Panc1 (cell line): Measurements from ENCODE around the gene SLC9A3. TPM values are rescaled to one million over a fixed set of nuclear protein-coding genes. Genes with fewer than 3 reads are reported as not detected.

Experiments
- ATAC-seq: fragments of 200-7000 bp; cut with Tn5 transposase; 2 replicates; pipeline ENCODE4 v1.9.1; 2020; ENCODE audit warnings: mild to moderate bottlenecking, moderate library complexity
- BruUV-seq: library from RNA; stranded (reverse); fragments of 400-500 nt; replicated peaks from 2 replicates; lab custom pipeline; 2021; lab: Mats Ljungman, UMichigan
- CTCF ChIA-PET: fragments of 300-600 bp; sonication (Branson Sonifier 250); formaldehyde crosslinking; loops from one replicate; lab custom pipeline; 2022; ENCODE audit warnings: antibody characterized with exemption; lab: Charles Lee
- POLR2A ChIA-PET: fragments of 300-600 bp; sonication (Branson Sonifier 250); formaldehyde crosslinking; loops from one replicate; lab custom pipeline; 2022; ENCODE audit warnings: antibody characterized with exemption; lab: Charles Lee
- DNase-seq: peaks from one replicate; pipeline ENCODE4 v3.0.0-alpha.2; 2010; ENCODE audit warnings: low read depth, low spot score
- H3K27ac ChIP-seq: 2 replicates; pipeline ENCODE4 v1.5.1; 2011; ENCODE audit warnings: mild to moderate bottlenecking, low read length, inconsistent platforms
- H3K27me3 ChIP-seq: fragments of 200-500 bp; sonication (Bioruptor generic); 2 replicates; pipeline ENCODE4 v1.6.0; 2014; ENCODE audit warnings: low read length, inconsistent platforms; ENCODE audit not compliant: control insufficient read depth, insufficient read depth
- H3K36me3 ChIP-seq: fragments of 200-500 bp; sonication (Bioruptor generic); 2 replicates; pipeline ENCODE4 v1.5.1; 2014; ENCODE audit warnings: inconsistent platforms, mild to moderate bottlenecking, low read length, moderate library complexity; ENCODE audit not compliant: control insufficient read depth, insufficient read depth
- H3K4me1 ChIP-seq: 2 replicates; pipeline ENCODE4 v1.5.1; 2011; ENCODE audit warnings: inconsistent platforms, mild to moderate bottlenecking, low read length, moderate library complexity; ENCODE audit not compliant: control insufficient read depth, insufficient read depth
- H3K4me3 ChIP-seq, 2 experiments: 2 replicates each; pipeline ENCODE4 v1.5.1; 2011 to 2012; ENCODE audit warnings: low read depth in 2 of 2, low read length in 2 of 2, mild to moderate bottlenecking in 2 of 2, inconsistent platforms in 1 of 2, moderate library complexity in 1 of 2
- H3K9me3 ChIP-seq: fragments of 200-500 bp; sonication (Bioruptor generic); 2 replicates; pipeline ENCODE4 v1.5.1; 2014; ENCODE audit warnings: low read depth, mild to moderate bottlenecking, inconsistent platforms, low read length, moderate library complexity; ENCODE audit not compliant: control insufficient read depth, insufficient read depth
- POLR2AphosphoS5 ChIP-seq: IDR thresholded peaks from 2 replicates; pipeline ENCODE4 v1.6.1; 2012; ENCODE audit warnings: mild to moderate bottlenecking, low read depth, low read length, moderate library complexity
- SIN3A ChIP-seq: IDR thresholded peaks from 2 replicates; pipeline ENCODE4 v1.6.1; 2012; ENCODE audit warnings: low read depth, mild to moderate bottlenecking, low read length, moderate library complexity, borderline replicate concordance; ENCODE audit not compliant: insufficient read depth
- TCF7L2 ChIP-seq: IDR thresholded peaks from 2 replicates; pipeline ENCODE4 v1.6.1; 2011; ENCODE audit warnings: mild to moderate bottlenecking, low read depth, low read length, inconsistent platforms
- in situ Hi-C: cut with HindIII; loops from 2 replicates; pipeline ENCODE4 v1.10.0; 2016; ENCODE audit warnings: low sequenced_read_pairs, low pct_unique_long_range_greater_than_20kb
- intact Hi-C: fragments of 100-400 bp; cut with micrococcal nuclease; formaldehyde crosslinking; loops from one replicate; pipeline ENCODE4 v1.10.0; 2022; ENCODE audit not compliant: unreplicated experiment
- total RNA-seq: library from RNA; stranded (reverse); gene quantifications from one replicate; pipeline ENCODE4 v1.2.1, GENCODE V29; 2021; ENCODE audit not compliant: unreplicated experiment
- TF ChIP-seq, protein P1 (sequence below), 2 experiments: IDR thresholded peaks; 2 replicates each; pipeline ENCODE4 v1.6.1; 2011 to 2012; ENCODE audit warnings: low read depth in 2 of 2, control low read depth in 1 of 2, low read length in 1 of 2, mild to moderate bottlenecking in 1 of 2, moderate library complexity in 1 of 2; ENCODE audit not compliant: insufficient read depth in 1 of 2
- TF ChIP-seq, protein P2 (sequence below): fragments of 450-650 bp; IDR thresholded peaks from 2 replicates; pipeline ENCODE4 v1.5.1; 2017; ENCODE audit warnings: mild to moderate bottlenecking

The SLC9A3 gene
- total RNA-seq, 1 experiment from 2014 or later = 2.0 TPM

DNA sequence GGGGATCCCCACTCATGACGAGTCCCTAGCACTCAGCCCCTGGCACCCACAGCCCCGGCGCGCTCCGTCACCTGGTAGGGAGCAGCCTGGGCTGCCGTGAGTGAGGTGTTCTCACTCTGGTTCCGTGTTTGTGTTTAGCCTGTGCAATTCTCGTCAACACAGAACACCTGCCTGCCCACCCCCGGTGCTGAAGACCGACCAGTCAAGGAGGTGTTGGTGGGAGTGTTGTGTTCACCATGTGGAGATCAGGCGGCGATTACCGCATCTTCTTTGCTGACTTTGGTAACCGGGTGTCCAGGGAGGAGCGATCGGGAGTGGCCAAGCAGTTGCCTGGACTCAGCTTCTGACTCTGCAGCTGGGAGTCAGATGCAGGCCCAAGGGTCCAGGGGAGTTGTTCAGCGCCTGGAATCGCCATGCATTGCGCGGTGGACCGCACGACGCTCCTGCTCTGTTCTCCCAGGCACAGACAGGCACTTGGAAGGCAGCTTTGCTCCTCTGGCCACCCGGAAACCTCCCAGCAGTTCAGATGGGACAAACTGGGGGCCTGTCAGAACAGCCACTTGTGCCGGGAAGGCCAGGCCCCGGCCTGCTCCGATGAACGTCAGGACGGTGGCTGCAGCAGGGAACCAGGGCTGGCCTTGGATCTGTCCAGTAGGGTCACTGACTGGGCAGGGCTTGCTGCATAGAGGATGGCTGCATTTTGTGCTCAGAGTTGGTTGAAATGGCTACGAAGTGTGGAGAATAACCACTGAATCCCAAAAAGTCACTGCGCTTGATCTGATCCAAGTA lies 53.1 kb downstream of the SLC9A3 start:
- ChIA-PET POLR2A (interaction anchor here (0.6 kb wide), 1 partner anchor 131 kb away, joined by 7 read pairs; no protein-coding TSS in a partner anchor), CTCF (no interaction called here)
- H3K27me3 ChIP-seq = no peaks in the 10 kb centered on the region
- H3K9me3 ChIP-seq = no peaks in the 10 kb centered on the region
- ATAC-seq = no peak
- in situ Hi-C loops = no loop called here
- H3K27ac ChIP-seq = no peak overlapping the region
- H3K4me1 ChIP-seq = peaks cover 16% of the 10 kb centered on the region
- H3K36me3 ChIP-seq = peaks cover 3% of the 10 kb centered on the region
- intact Hi-C loops = loop anchor here (10.0 kb wide), 1 partner anchor 144 kb away; the partner anchor contains the start of gene CEP72
- peak overlapping the region in 1 of 2 experiments; percentile 79; a peak in 1 of 4 replicates for H3K4me3 ChIP-seq
- TF ChIP-seq TCF7L2 (no peak), POLR2AphosphoS5 (no peak), SIN3A (no peak)
- TF ChIP-seq, protein P1, sequence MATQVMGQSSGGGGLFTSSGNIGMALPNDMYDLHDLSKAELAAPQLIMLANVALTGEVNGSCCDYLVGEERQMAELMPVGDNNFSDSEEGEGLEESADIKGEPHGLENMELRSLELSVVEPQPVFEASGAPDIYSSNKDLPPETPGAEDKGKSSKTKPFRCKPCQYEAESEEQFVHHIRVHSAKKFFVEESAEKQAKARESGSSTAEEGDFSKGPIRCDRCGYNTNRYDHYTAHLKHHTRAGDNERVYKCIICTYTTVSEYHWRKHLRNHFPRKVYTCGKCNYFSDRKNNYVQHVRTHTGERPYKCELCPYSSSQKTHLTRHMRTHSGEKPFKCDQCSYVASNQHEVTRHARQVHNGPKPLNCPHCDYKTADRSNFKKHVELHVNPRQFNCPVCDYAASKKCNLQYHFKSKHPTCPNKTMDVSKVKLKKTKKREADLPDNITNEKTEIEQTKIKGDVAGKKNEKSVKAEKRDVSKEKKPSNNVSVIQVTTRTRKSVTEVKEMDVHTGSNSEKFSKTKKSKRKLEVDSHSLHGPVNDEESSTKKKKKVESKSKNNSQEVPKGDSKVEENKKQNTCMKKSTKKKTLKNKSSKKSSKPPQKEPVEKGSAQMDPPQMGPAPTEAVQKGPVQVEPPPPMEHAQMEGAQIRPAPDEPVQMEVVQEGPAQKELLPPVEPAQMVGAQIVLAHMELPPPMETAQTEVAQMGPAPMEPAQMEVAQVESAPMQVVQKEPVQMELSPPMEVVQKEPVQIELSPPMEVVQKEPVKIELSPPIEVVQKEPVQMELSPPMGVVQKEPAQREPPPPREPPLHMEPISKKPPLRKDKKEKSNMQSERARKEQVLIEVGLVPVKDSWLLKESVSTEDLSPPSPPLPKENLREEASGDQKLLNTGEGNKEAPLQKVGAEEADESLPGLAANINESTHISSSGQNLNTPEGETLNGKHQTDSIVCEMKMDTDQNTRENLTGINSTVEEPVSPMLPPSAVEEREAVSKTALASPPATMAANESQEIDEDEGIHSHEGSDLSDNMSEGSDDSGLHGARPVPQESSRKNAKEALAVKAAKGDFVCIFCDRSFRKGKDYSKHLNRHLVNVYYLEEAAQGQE (IDR thresholded peaks at IDR 0.05; ENCODE audit: insufficient read depth in 1 of 2, low read depth in 2 of 2, low read length in 1 of 2) = no peak
- TF ChIP-seq, protein P2, sequence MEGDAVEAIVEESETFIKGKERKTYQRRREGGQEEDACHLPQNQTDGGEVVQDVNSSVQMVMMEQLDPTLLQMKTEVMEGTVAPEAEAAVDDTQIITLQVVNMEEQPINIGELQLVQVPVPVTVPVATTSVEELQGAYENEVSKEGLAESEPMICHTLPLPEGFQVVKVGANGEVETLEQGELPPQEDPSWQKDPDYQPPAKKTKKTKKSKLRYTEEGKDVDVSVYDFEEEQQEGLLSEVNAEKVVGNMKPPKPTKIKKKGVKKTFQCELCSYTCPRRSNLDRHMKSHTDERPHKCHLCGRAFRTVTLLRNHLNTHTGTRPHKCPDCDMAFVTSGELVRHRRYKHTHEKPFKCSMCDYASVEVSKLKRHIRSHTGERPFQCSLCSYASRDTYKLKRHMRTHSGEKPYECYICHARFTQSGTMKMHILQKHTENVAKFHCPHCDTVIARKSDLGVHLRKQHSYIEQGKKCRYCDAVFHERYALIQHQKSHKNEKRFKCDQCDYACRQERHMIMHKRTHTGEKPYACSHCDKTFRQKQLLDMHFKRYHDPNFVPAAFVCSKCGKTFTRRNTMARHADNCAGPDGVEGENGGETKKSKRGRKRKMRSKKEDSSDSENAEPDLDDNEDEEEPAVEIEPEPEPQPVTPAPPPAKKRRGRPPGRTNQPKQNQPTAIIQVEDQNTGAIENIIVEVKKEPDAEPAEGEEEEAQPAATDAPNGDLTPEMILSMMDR = no peak
- no TSS peak for BruUV-seq
- DNase-seq = no peak

DNA sequence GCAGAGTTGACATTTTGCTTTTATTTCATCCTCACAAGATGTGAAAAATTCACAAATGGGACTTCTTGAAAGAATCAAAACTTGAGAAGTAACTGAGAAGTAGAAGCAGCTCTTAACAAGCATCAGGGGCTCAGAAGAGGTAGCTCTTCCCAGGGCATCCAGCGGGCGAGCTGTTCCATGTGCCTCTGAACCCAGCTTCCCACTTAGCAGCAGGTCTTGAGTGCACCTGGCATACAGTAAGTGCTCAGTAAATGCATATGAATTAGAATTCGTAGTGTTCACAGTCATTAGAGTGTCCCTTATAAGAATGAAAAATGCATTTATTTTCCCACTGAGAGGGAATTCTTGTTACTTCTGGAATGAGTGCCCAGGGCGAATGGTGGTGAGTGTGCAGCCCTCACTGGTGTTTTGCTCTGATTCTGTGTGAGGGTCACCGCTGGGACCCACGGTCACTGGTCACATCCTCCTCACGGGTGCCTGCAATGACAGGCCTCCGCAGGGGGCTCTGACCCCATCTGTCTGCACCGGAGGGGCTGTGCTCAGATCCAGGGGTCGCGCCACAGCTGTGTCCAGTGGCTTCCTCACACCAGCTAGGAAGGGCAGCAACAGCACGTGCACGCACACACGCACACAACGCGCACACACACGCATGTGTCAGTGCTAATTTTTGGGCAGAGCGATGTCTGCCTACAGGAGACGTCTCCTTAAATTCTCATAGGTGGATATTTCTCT lies 54.3 kb downstream of the SLC9A3 start:
- no peak for ATAC-seq

More for the DNA sequence above, 54.3 kb downstream of the SLC9A3 start:
- CTCF ChIA-PET = no interaction called here
- no TSS peak for BruUV-seq
- no peak for DNase-seq
- POLR2A ChIA-PET = no interaction called here
- Histone ChIP-seq H3K27me3 (no peaks in the 10 kb centered on the region), H3K4me3 (no peak overlapping the region), H3K9me3 (no peaks in the 10 kb centered on the region), H3K4me1 (peaks cover 12% of the 10 kb centered on the region; the same call in 1 of the 2 replicates), H3K27ac (no peak overlapping the region), H3K36me3 (peaks cover 3% of the 10 kb centered on the region)
- intact Hi-C loops (loop anchor here (10.0 kb wide), 1 partner anchor 145 kb away; the partner anchor contains the start of gene CEP72), in situ Hi-C loops (no loop called here)
- TF ChIP-seq, protein P2 = no peak
- no peak for TF ChIP-seq TCF7L2
- TF ChIP-seq POLR2AphosphoS5 = 0 out of 2 replicates have a peak, but pooled peaks have one; percentile 26
- no peak for TF ChIP-seq SIN3A
- TF ChIP-seq, protein P1 (IDR thresholded peaks at IDR 0.05; ENCODE audit: insufficient read depth in 1 of 2, low read depth in 2 of 2, low read length in 1 of 2) = no peak
